Islet precursor cell (in vitro differentiated cells): ENCODE results near the gene OXCT2.
"Not testable (repeated sequence)": the region's sequence is repeated elsewhere in the genome, so short reads cannot be mapped to it uniquely, and the experiment has no call there.

Source experiments
- DNase-seq: peaks from one replicate; pipeline ENCODE4 v3.0.0-alpha.2; 2018

Gene OXCT2

GRCh38 chr1:39771022-39771532 lies at the start of gene OXCT2:
Gene OXCT2 (minus strand): TSS chr1:39771348. CDS start chr1:39771255, 93 bp downstream.
- not testable (repeated sequence) for DNase-seq

- DNase-seq = no peak
Measured at GRCh38 chr1:39819091-39819812, 48.1 kb upstream of the OXCT2 start.

GRCh38 chr1:39818482-39818881 lies 47.3 kb upstream of the OXCT2 start:
- no peak for DNase-seq

GRCh38 chr1:39817091-39817932 lies 46.2 kb upstream of the OXCT2 start:
- not testable (repeated sequence) for DNase-seq

- peak; percentile 88 for DNase-seq
Measured at GRCh38 chr1:39816415-39817090, 45.4 kb upstream of the OXCT2 start.

GRCh38 chr1:39812913-39813312 lies 41.8 kb upstream of the OXCT2 start:
- no peak for DNase-seq

GRCh38 chr1:39808784-39809517 lies 37.8 kb upstream of the OXCT2 start:
- no peak for DNase-seq

GRCh38 chr1:39805385-39805784 lies 34.2 kb upstream of the OXCT2 start:
- no peak for DNase-seq

GRCh38 chr1:39802496-39803260 lies 31.5 kb upstream of the OXCT2 start:
- no peak for DNase-seq

GRCh38 chr1:39800471-39800835 lies 29.3 kb upstream of the OXCT2 start:
- no peak for DNase-seq

GRCh38 chr1:39799770-39800470 lies 28.8 kb upstream of the OXCT2 start:
- peak; percentile 80 for DNase-seq

- DNase-seq = peak; percentile 74
Measured at GRCh38 chr1:39798859-39799769, 28.0 kb upstream of the OXCT2 start.

GRCh38 chr1:39795651-39796050 lies 24.5 kb upstream of the OXCT2 start:
- no peak for DNase-seq

GRCh38 chr1:39791838-39792237 lies 20.7 kb upstream of the OXCT2 start:
- DNase-seq = no peak

- no peak for DNase-seq
Measured at GRCh38 chr1:39789571-39790110, 18.5 kb upstream of the OXCT2 start.

GRCh38 chr1:39788758-39789570 lies 17.8 kb upstream of the OXCT2 start, which contains the start of gene BMP8B:
Gene BMP8B (minus strand): TSS chr1:39788865. CDS start chr1:39788485, 380 bp downstream.
- peak; percentile 79 for DNase-seq

- no peak for DNase-seq
Measured at GRCh38 chr1:39788426-39788757, 17.2 kb upstream of the OXCT2 start.

- not testable (repeated sequence) for DNase-seq
Measured at GRCh38 chr1:39787964-39788363, 16.8 kb upstream of the OXCT2 start.

GRCh38 chr1:39787468-39787867 lies 16.3 kb upstream of the OXCT2 start:
- peak; percentile 34 for DNase-seq
